HEK293 (cell line): Measurements from ENCODE around the gene RCSD1.

Source experiments
- CTCF ChIP-seq: fragments of 450-650 bp; formaldehyde crosslinking; IDR thresholded peaks from 2 replicates; pipeline ENCODE4 v1.5.1; 2016; ENCODE audit warnings: missing biosample characterization, missing genetic modification characterization
- KLF17 ChIP-seq: fragments of 450-650 bp; formaldehyde crosslinking; IDR thresholded peaks from 2 replicates; pipeline ENCODE4 v1.5.1; 2016; ENCODE audit warnings: missing biosample characterization, missing genetic modification characterization
- MZF1 ChIP-seq: fragments of 450-650 bp; formaldehyde crosslinking; IDR thresholded peaks from 2 replicates; pipeline ENCODE4 v1.5.1; 2017; ENCODE audit warnings: missing biosample characterization, missing genetic modification characterization, borderline replicate concordance
- PATZ1 ChIP-seq: fragments of 450-650 bp; formaldehyde crosslinking; IDR thresholded peaks from 2 replicates; pipeline ENCODE4 v1.5.1; 2016; ENCODE audit warnings: missing biosample characterization, missing genetic modification characterization
- RBAK ChIP-seq: fragments of 450-650 bp; formaldehyde crosslinking; IDR thresholded peaks from 2 replicates; pipeline ENCODE4 v1.5.1; 2016; ENCODE audit warnings: missing biosample characterization, missing genetic modification characterization
- SP2 ChIP-seq: fragments of 450-650 bp; formaldehyde crosslinking; IDR thresholded peaks from 2 replicates; pipeline ENCODE4 v1.5.1; 2016; ENCODE audit warnings: missing biosample characterization, missing genetic modification characterization
- SP7 ChIP-seq: fragments of 450-650 bp; formaldehyde crosslinking; IDR thresholded peaks from 2 replicates; pipeline ENCODE4 v1.5.1; 2016; ENCODE audit warnings: missing biosample characterization, missing genetic modification characterization
- ZEB2 ChIP-seq: fragments of 450-650 bp; formaldehyde crosslinking; IDR thresholded peaks from 2 replicates; pipeline ENCODE4 v1.5.1; 2016; ENCODE audit warnings: missing biosample characterization, missing genetic modification characterization
- ZNF114 ChIP-seq: fragments of 450-650 bp; formaldehyde crosslinking; IDR thresholded peaks from 2 replicates; pipeline ENCODE4 v1.5.0; 2017; ENCODE audit warnings: missing biosample characterization, missing genetic modification characterization
- ZNF132 ChIP-seq: fragments of 450-650 bp; formaldehyde crosslinking; IDR thresholded peaks from 2 replicates; pipeline ENCODE4 v1.5.1; 2017; ENCODE audit warnings: missing biosample characterization, missing genetic modification characterization, borderline replicate concordance
- ZNF138 ChIP-seq: fragments of 450-650 bp; formaldehyde crosslinking; IDR thresholded peaks from 2 replicates; pipeline ENCODE4 v1.5.1; 2016; ENCODE audit warnings: missing biosample characterization, missing genetic modification characterization, borderline replicate concordance
- ZNF311 ChIP-seq: fragments of 450-650 bp; formaldehyde crosslinking; IDR thresholded peaks from 2 replicates; pipeline ENCODE4 v1.5.1; 2017; ENCODE audit warnings: missing biosample characterization, missing genetic modification characterization, borderline replicate concordance
- ZNF362 ChIP-seq: fragments of 450-650 bp; formaldehyde crosslinking; IDR thresholded peaks from 2 replicates; pipeline ENCODE4 v1.5.1; 2016; ENCODE audit warnings: missing biosample characterization, missing genetic modification characterization
- ZNF433 ChIP-seq: fragments of 450-650 bp; formaldehyde crosslinking; IDR thresholded peaks from 2 replicates; pipeline ENCODE4 v1.5.1; 2016; ENCODE audit warnings: missing biosample characterization, missing genetic modification characterization, low read depth
- ZNF48 ChIP-seq: fragments of 450-650 bp; formaldehyde crosslinking; IDR thresholded peaks from 2 replicates; pipeline ENCODE4 v1.5.1; 2016; ENCODE audit warnings: missing biosample characterization, missing genetic modification characterization
- ZNF513 ChIP-seq: fragments of 450-650 bp; IDR thresholded peaks from 2 replicates; pipeline ENCODE4 v1.5.1; 2018; ENCODE audit warnings: missing biosample characterization, missing genetic modification characterization
- ZNF560 ChIP-seq: fragments of 450-650 bp; formaldehyde crosslinking; IDR thresholded peaks from 2 replicates; pipeline ENCODE4 v1.5.1; 2017; ENCODE audit warnings: missing biosample characterization, missing genetic modification characterization, borderline replicate concordance
- ZNF561 ChIP-seq: fragments of 450-650 bp; IDR thresholded peaks from 2 replicates; pipeline ENCODE4 v1.5.1; 2018; ENCODE audit warnings: missing biosample characterization, missing genetic modification characterization, borderline replicate concordance
- ZNF629 ChIP-seq: fragments of 450-650 bp; formaldehyde crosslinking; IDR thresholded peaks from 2 replicates; pipeline ENCODE4 v1.5.1; 2017; ENCODE audit warnings: missing biosample characterization, missing genetic modification characterization
- ZNF654 ChIP-seq: fragments of 450-650 bp; formaldehyde crosslinking; IDR thresholded peaks from 2 replicates; pipeline ENCODE4 v1.5.1; 2016; ENCODE audit warnings: low read depth, missing biosample characterization, missing genetic modification characterization
- ZNF658 ChIP-seq: fragments of 450-650 bp; formaldehyde crosslinking; IDR thresholded peaks from 2 replicates; pipeline ENCODE4; 2016; ENCODE audit warnings: missing biosample characterization, missing genetic modification characterization
- ZNF660 ChIP-seq: fragments of 450-650 bp; IDR thresholded peaks from 2 replicates; pipeline ENCODE4 v1.5.1; 2018; ENCODE audit warnings: missing biosample characterization, mild to moderate bottlenecking, missing genetic modification characterization
- ZNF791 ChIP-seq: fragments of 450-650 bp; formaldehyde crosslinking; IDR thresholded peaks from 2 replicates; pipeline ENCODE4 v1.5.1; 2016; ENCODE audit warnings: missing biosample characterization, missing genetic modification characterization
- ZSCAN30 ChIP-seq: fragments of 450-650 bp; IDR thresholded peaks from 2 replicates; pipeline ENCODE4 v1.5.1; 2018; ENCODE audit warnings: missing biosample characterization, mild to moderate bottlenecking, missing genetic modification characterization, moderate library complexity
- TF ChIP-seq, protein P1 (sequence below): fragments of 450-650 bp; formaldehyde crosslinking; IDR thresholded peaks from 2 replicates; pipeline ENCODE4 v1.5.1; 2016; ENCODE audit warnings: missing biosample characterization, missing genetic modification characterization
- TF ChIP-seq, protein P2 (sequence below): fragments of 450-650 bp; formaldehyde crosslinking; IDR thresholded peaks from 2 replicates; pipeline ENCODE4 v1.5.1; 2016; ENCODE audit warnings: missing biosample characterization, missing genetic modification characterization
- TF ChIP-seq, protein P3 (sequence below): fragments of 450-650 bp; formaldehyde crosslinking; IDR thresholded peaks from 2 replicates; pipeline ENCODE4 v1.5.1; 2017; ENCODE audit warnings: missing biosample characterization, missing genetic modification characterization

RCSD1 gene

DNA sequence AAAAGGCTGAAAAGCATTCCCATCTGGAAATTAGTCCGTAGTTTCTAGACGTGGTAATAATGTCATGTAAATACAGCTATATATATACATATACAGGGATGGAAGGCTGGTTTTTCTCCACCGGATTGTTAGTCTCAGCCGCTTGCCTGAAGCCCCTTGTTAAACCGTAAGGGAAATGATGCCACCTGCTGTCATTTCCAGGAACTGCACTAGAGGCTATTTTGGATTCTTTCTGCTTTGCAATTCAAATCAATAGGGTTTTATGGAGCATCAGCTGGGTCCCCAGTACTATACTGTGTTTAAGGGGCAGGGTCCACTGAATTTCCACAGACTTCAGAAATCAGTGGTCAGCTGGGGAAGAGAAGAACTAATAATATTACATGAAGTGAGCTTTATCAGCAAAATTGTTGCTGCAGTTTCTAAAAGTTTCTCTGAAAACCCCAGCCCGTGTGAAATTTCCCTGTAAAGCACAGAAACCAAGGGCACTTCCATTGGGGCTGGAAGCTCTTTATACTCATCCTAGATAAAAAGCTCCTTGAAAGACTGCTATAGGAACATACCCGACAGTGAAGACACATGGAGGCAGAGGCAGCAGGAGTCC, 58.0 kb downstream of the RCSD1 start (continued):
- TF ChIP-seq, protein P1, sequence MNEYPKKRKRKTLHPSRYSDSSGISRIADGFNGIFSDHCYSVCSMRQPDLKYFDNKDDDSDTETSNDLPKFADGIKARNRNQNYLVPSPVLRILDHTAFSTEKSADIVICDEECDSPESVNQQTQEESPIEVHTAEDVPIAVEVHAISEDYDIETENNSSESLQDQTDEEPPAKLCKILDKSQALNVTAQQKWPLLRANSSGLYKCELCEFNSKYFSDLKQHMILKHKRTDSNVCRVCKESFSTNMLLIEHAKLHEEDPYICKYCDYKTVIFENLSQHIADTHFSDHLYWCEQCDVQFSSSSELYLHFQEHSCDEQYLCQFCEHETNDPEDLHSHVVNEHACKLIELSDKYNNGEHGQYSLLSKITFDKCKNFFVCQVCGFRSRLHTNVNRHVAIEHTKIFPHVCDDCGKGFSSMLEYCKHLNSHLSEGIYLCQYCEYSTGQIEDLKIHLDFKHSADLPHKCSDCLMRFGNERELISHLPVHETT (tag by site-specific recombination): no peak
- TF ChIP-seq ZNF311 (tag by site-specific recombination): no peak
- no peak for TF ChIP-seq ZNF138
- TF ChIP-seq MZF1 (tag by site-specific recombination): no peak
- peak; percentile 73 for TF ChIP-seq CTCF
- TF ChIP-seq ZNF658 (tag by site-specific recombination): no peak
- no peak for TF ChIP-seq RBAK (tag by site-specific recombination)
- TF ChIP-seq ZNF560: no peak
- TF ChIP-seq ZNF132 (tag by site-specific recombination): no peak
- no peak for TF ChIP-seq PATZ1 (tag by site-specific recombination)
- TF ChIP-seq ZEB2: no peak
- TF ChIP-seq ZSCAN30 (tag by site-specific recombination): peak; percentile 70
- peak; percentile 93 for TF ChIP-seq ZNF654 (tag by site-specific recombination)
- TF ChIP-seq ZNF561 (tag by site-specific recombination): no peak
- TF ChIP-seq, protein P2, sequence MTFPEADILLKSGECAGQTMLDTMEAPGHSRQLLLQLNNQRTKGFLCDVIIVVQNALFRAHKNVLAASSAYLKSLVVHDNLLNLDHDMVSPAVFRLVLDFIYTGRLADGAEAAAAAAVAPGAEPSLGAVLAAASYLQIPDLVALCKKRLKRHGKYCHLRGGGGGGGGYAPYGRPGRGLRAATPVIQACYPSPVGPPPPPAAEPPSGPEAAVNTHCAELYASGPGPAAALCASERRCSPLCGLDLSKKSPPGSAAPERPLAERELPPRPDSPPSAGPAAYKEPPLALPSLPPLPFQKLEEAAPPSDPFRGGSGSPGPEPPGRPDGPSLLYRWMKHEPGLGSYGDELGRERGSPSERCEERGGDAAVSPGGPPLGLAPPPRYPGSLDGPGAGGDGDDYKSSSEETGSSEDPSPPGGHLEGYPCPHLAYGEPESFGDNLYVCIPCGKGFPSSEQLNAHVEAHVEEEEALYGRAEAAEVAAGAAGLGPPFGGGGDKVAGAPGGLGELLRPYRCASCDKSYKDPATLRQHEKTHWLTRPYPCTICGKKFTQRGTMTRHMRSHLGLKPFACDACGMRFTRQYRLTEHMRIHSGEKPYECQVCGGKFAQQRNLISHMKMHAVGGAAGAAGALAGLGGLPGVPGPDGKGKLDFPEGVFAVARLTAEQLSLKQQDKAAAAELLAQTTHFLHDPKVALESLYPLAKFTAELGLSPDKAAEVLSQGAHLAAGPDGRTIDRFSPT (tag by site-specific recombination): no peak
- peak; percentile 57; the same call in 1 of the 2 replicates for TF ChIP-seq ZNF660
- TF ChIP-seq ZNF48 (tag by site-specific recombination): no peak
- no peak for TF ChIP-seq ZNF513
- TF ChIP-seq SP2 (tag by site-specific recombination): no peak
- no peak for TF ChIP-seq ZNF791
- no peak for TF ChIP-seq KLF17 (tag by site-specific recombination)
- TF ChIP-seq SP7 (tag by site-specific recombination): no peak
- TF ChIP-seq, protein P3, sequence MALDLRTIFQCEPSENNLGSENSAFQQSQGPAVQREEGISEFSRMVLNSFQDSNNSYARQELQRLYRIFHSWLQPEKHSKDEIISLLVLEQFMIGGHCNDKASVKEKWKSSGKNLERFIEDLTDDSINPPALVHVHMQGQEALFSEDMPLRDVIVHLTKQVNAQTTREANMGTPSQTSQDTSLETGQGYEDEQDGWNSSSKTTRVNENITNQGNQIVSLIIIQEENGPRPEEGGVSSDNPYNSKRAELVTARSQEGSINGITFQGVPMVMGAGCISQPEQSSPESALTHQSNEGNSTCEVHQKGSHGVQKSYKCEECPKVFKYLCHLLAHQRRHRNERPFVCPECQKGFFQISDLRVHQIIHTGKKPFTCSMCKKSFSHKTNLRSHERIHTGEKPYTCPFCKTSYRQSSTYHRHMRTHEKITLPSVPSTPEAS (tag by site-specific recombination): no peak
- TF ChIP-seq ZNF362: no peak
- TF ChIP-seq ZNF433 (tag by site-specific recombination): no peak
- no peak for TF ChIP-seq ZNF114 (tag by site-specific recombination)
- no peak for TF ChIP-seq ZNF629
